A549 (cell line): ENCODE results near the gene MTHFD2. TPM values are rescaled to one million over a fixed set of nuclear protein-coding genes. Genes with fewer than 3 reads are reported as not detected.

ENCODE experiments used
- ATAC-seq, 2 experiments: fragments of 200-7000 bp in 1 of 2; fragments of >200 bp in 1 of 2; cut with Nextera tagmentation in 1 of 2; cut with Tn5 transposase in 1 of 2; 3 replicates each; pipeline versions ENCODE4 v1.8.0 to v1.9.1; 2018 to 2020; ENCODE audit warnings: mild to moderate bottlenecking in 1 of 2, moderate library complexity in 1 of 2
- CTCF ChIA-PET: fragments of 300-600 bp; sonication (Branson Sonifier 250); formaldehyde crosslinking; extraction: SDS; loops from one replicate; lab custom pipeline; 2021; ENCODE audit warnings: antibody characterized with exemption, inconsistent platforms; lab: Yijun Ruan, JAX
- POLR2A ChIA-PET: fragments of 350-600 bp; formaldehyde crosslinking; extraction: SDS; loops from one replicate; lab custom pipeline; 2021; ENCODE audit warnings: antibody characterized with exemption, inconsistent platforms; lab: Yijun Ruan, JAX
- DNase-seq, 2 experiments: peaks; one replicate each; pipeline versions ENCODE4 v3.0.0 to v3.0.0-alpha.2; 2011 to 2016; ENCODE audit warnings: low read depth in 1 of 2, low spot score in 1 of 2
- FAIRE-seq: peaks from 2 replicates; lab custom pipeline; 2011; peaks lifted over from hg19 to GRCh38; lab: Jason Lieb, UNC
- H3K27ac ChIP-seq, 2 experiments: fragments of >200 bp; sonication (Bioruptor Twin); formaldehyde crosslinking; 3 replicates each; pipeline ENCODE4 v1.5.1; 2016 to 2017
- H3K4me1 ChIP-seq: fragments of >200 bp; sonication (Bioruptor Twin); formaldehyde crosslinking; 3 replicates; pipeline ENCODE4 v1.6.1; 2016
- H3K4me2 ChIP-seq: fragments of >200 bp; sonication (Bioruptor Twin); formaldehyde crosslinking; 3 replicates; pipeline ENCODE4 v1.6.1; 2016
- H3K4me3 ChIP-seq: fragments of >200 bp; sonication (Bioruptor Twin); formaldehyde crosslinking; 3 replicates; pipeline ENCODE4 v1.5.1; 2016
- H3K9me3 ChIP-seq: fragments of >200 bp; sonication (Bioruptor Twin); formaldehyde crosslinking; 3 replicates; pipeline ENCODE4 v1.6.1; 2016
- CEBPB ChIP-seq, 2 experiments: fragments of >200 bp in 1 of 2; sonication (Bioruptor Twin) in 1 of 2; formaldehyde crosslinking in 1 of 2; IDR thresholded peaks; 2 replicates each; pipeline ENCODE4 v1.6.1; 2012 to 2016
- EP300 ChIP-seq, 2 experiments: fragments of >200 bp; sonication (Bioruptor Twin); formaldehyde crosslinking; IDR thresholded peaks; 2 replicates in 1 of 2; 3 replicates in 1 of 2; pipeline ENCODE4 v1.6.1; 2016 to 2017
- FOSL2 ChIP-seq, 2 experiments: fragments of 450-650 bp in 1 of 2; fragments of >200 bp in 1 of 2; sonication (Bioruptor Twin) in 1 of 2; formaldehyde crosslinking; IDR thresholded peaks; 2 replicates each; pipeline versions ENCODE4 v1.5.0 to v1.6.1; 2016 to 2020; ENCODE audit warnings: mild to moderate bottlenecking in 1 of 2, moderate library complexity in 1 of 2
- FOXS1 ChIP-seq: fragments of 250-450 bp; sonication (Bioruptor Pico); IDR thresholded peaks from 2 replicates; pipeline ENCODE4 v1.5.0; 2020; ENCODE audit warnings: mild to moderate bottlenecking, moderate library complexity
- HDAC2 ChIP-seq: fragments of 200-600 bp; sonication (generic); IDR thresholded peaks from 2 replicates; pipeline ENCODE4 v1.6.1; 2016
- KDM1A ChIP-seq: fragments of 200-600 bp; sonication (generic); IDR thresholded peaks from 2 replicates; pipeline ENCODE4 v1.6.1; 2016; ENCODE audit warnings: low read depth, mild to moderate bottlenecking
- NFE2L2 ChIP-seq: fragments of 150-350 bp; conservative IDR thresholded peaks from 2 replicates; pipeline ENCODE4 v1.6.1; 2014; ENCODE audit warnings: low read length
- POLR2A ChIP-seq: IDR thresholded peaks from 2 replicates; pipeline ENCODE4 v1.6.1; 2012; ENCODE audit warnings: mild to moderate bottlenecking, low read length
- POLR2AphosphoS2 ChIP-seq: conservative IDR thresholded peaks from 2 replicates; pipeline ENCODE4 v1.6.1; 2012; ENCODE audit warnings: low read length, improper control_type of control experiment, inconsistent platforms
- RAD21 ChIP-seq, 2 experiments: fragments of >200 bp in 1 of 2; sonication (Bioruptor Twin) in 1 of 2; formaldehyde crosslinking in 1 of 2; IDR thresholded peaks in 1 of 2; conservative IDR thresholded peaks in 1 of 2; 2 replicates in 1 of 2; 3 replicates in 1 of 2; pipeline ENCODE4 v1.6.1; 2012 to 2018; ENCODE audit warnings: inconsistent platforms in 1 of 2
- RARB ChIP-seq: fragments of 250-450 bp; sonication (Bioruptor Pico); IDR thresholded peaks from 2 replicates; pipeline ENCODE4 v1.8.0; 2021; ENCODE audit warnings: mild to moderate bottlenecking, moderate library complexity
- RFX5 ChIP-seq: fragments of 450-650 bp; IDR thresholded peaks from 2 replicates; pipeline ENCODE4 v1.7.1; 2014; ENCODE audit warnings: antibody characterized with exemption, mild to moderate bottlenecking, moderate library complexity
- RNF2 ChIP-seq: fragments of 200-600 bp; sonication (generic); IDR thresholded peaks from 2 replicates; pipeline ENCODE4 v1.6.1; 2016; ENCODE audit warnings: low read depth, mild to moderate bottlenecking, antibody characterized with exemption, moderate library complexity, borderline replicate concordance
- SREBF2 ChIP-seq: fragments of 450-650 bp; IDR thresholded peaks from 2 replicates; pipeline ENCODE4 v1.6.1; 2014; ENCODE audit warnings: mild to moderate bottlenecking, moderate library complexity
- ZC3H11A ChIP-seq: fragments of 450-650 bp; IDR thresholded peaks from 2 replicates; pipeline ENCODE4 v1.6.1; 2014; ENCODE audit warnings: antibody characterized with exemption, mild to moderate bottlenecking
- WGBS: methylation state at CpG from one replicate; pipeline ENCODE4 v1.1.6; 2017; ENCODE audit errors: missing lambda C conversion rate; 5-methylcytosine and 5-hydroxymethylcytosine counted together
- polyA plus RNA-seq, 4 experiments: library from polyadenylated mRNA; depleted of rRNA in 3 of 4; stranded (reverse); fragments of >200 nt; fragmentation: RNase III in 1 of 4; extraction: RNeasy Plus Mini Kit Qiagen cat#74134 plus additional on column Dnase treatment in 1 of 4; gene quantifications; 2 replicates in 3 of 4; 3 replicates in 1 of 4; pipeline ENCODE4 v1.2.3, GENCODE V29; 2011 to 2017
- TF ChIP-seq, protein P1 (sequence below): fragments of 450-650 bp; IDR thresholded peaks from 2 replicates; pipeline ENCODE4 v1.6.1; 2014; ENCODE audit warnings: antibody characterized with exemption
- TF ChIP-seq, protein P2 (sequence below): fragments of 250-450 bp; sonication (Bioruptor Pico); IDR thresholded peaks from 2 replicates; pipeline ENCODE4 v1.5.0; 2020; ENCODE audit warnings: low read depth, mild to moderate bottlenecking, moderate library complexity
- TF ChIP-seq, protein P3 (sequence below): IDR thresholded peaks from 2 replicates; pipeline ENCODE4 v1.6.1; 2012

Gene MTHFD2
- polyA plus RNA-seq, 2 of the 4 experiments (the other 2 are of a cell fraction): 149 to 608 TPM

DNA sequence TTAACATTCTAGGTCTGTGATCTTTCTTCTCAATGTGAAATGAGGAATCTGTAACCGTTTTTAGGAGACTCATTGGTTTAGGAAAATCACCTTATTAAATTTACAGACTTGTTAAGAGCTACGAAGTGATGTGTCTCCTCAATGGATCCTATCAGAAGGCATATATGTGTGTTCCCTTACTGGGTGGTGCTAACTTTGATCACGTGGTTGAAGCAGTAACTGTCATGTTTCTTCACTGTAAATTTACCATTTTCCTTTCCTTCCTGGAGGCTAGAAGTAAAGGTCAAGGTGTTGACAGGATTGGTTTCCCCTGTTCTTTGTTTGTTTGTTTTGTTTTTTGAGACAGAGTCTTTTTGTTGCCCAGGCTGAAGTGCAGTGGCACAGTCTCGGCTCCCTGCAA lies 1.4 kb upstream of the MTHFD2 start:
- DNase-seq: no peak
- CTCF ChIA-PET: interaction anchor here (0.6 to 1.7 kb wide), 4 partner anchors 16 to 45 kb away, joined by 3 to 5 read pairs (median 4); no protein-coding TSS in a partner anchor
- FAIRE-seq: no peak
- Histone ChIP-seq H3K4me2 (no peak overlapping the region), H3K4me3 (no peak overlapping the region), H3K9me3 (no peaks in the 10 kb centered on the region), H3K27ac (no peak overlapping the region), H3K4me1 (peaks cover 27% of the 10 kb centered on the region)
- TF ChIP-seq, protein P1, sequence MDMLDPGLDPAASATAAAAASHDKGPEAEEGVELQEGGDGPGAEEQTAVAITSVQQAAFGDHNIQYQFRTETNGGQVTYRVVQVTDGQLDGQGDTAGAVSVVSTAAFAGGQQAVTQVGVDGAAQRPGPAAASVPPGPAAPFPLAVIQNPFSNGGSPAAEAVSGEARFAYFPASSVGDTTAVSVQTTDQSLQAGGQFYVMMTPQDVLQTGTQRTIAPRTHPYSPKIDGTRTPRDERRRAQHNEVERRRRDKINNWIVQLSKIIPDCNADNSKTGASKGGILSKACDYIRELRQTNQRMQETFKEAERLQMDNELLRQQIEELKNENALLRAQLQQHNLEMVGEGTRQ: peak; percentile 26; the same call in 1 of the 2 replicates
- no peak for TF ChIP-seq POLR2A
- ATAC-seq: no peak
- POLR2A ChIA-PET: interaction anchor here (1.0 kb wide), 1 partner anchor 18 kb away, joined by 3 read pairs; the partner anchor contains the start of gene MOB1A
- WGBS: 69% methylated on average over 4 of the region's 4 CpGs

DNA sequence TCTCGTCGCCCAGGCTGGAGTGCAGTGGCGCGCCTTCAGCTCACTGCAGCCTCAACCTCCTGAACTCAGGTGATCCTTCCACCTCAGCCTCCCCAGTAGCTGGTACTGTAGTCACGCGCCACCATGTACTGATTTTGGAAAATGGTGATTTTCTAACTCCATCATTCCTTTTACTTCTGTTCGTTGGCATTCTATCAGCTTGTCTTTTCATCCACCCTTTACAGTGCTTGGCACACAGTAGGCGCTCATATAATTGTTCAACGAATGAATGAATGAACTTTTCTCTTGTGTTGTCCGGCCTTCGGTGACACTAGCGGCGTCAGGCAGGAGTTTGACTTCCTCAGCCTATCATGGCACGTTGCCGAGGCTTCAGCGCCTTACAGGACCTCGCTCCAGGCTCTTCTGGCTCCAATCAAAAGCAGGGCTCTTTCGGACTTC lies 373 bp upstream of the MTHFD2 start:
- 16% methylated on average over 18 of the region's 18 CpGs for WGBS
- ATAC-seq: peak; percentile 2 to 17; a peak in 3 of 6 replicates
- CTCF ChIA-PET: interaction anchor here (0.6 to 2.5 kb wide), 15 partner anchors 9 to 390 kb away, joined by 3 to 16 read pairs (median 5); no protein-coding TSS in a partner anchor
- Histone ChIP-seq H3K9me3 (no peaks in the 10 kb centered on the region), H3K27ac (peak overlapping the region; percentile 50 to 77), H3K4me3 (peak overlapping the region; percentile 94), H3K4me2 (peak overlapping the region; percentile 75), H3K4me1 (peaks cover 37% of the 10 kb centered on the region)
- no peak for TF ChIP-seq RARB (CRISPR knock-in tag)
- TF ChIP-seq RNF2: no peak
- TF ChIP-seq, protein P2, sequence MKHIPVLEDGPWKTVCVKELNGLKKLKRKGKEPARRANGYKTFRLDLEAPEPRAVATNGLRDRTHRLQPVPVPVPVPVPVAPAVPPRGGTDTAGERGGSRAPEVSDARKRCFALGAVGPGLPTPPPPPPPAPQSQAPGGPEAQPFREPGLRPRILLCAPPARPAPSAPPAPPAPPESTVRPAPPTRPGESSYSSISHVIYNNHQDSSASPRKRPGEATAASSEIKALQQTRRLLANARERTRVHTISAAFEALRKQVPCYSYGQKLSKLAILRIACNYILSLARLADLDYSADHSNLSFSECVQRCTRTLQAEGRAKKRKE (CRISPR knock-in tag): no peak; the same call in 1 of the 2 replicates
- TF ChIP-seq POLR2AphosphoS2: 0 out of 2 replicates have a peak, but pooled peaks have one; percentile 38
- TF ChIP-seq NFE2L2: no peak
- TF ChIP-seq RFX5: peak; percentile 87; the same call in 1 of the 2 replicates
- no peak for TF ChIP-seq FOSL2 (IDR thresholded peaks at IDR 0.05)
- no peak for TF ChIP-seq FOSL2 (CRISPR knock-in tag; IDR thresholded peaks at IDR 0.05)
- no peak for TF ChIP-seq ZC3H11A
- TF ChIP-seq SREBF2: no peak
- no peak for TF ChIP-seq FOXS1 (CRISPR knock-in tag)
- TF ChIP-seq RAD21 (conservative IDR thresholded peaks at IDR 0.05 in 1 of 2, IDR thresholded peaks at IDR 0.05 in 1 of 2): no peak
- TF ChIP-seq HDAC2: no peak
- TF ChIP-seq EP300 (IDR thresholded peaks at IDR 0.05): no peak
- POLR2A ChIA-PET: interaction anchor here (0.5 to 2.4 kb wide), 11 partner anchors 9 to 77 kb away, joined by 3 to 29 read pairs (median 5); partner anchors contain the start of gene MOB1A
- no peak for DNase-seq
- FAIRE-seq: no peak

DNA sequence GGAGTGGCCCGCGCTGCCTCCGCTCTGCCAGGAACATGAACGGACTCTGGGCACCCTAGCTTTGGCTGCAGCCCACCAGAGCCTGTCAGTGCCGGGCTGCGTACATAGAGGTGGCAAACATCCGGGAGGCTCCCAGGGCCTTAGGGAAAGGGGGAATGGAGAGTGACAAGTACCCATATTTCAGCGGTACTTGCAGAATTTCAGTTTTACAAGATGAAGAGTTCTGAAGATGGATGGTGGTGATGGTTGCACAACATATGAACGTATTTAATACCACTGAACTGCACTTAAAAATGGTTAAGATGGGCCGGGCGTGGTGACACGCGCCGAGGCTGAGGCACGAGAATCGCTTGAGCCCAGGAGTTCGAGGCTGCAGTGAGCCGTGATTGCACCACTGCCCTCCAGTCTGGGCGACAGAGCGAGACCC lies 873 bp downstream of the MTHFD2 start:
- TF ChIP-seq KDM1A (no peak), CEBPB (IDR thresholded peaks at IDR 0.05) (peak; percentile 44 to 47; a peak in 3 of 4 replicates), RARB (CRISPR knock-in tag) (peak; percentile 39; the same call in 1 of the 2 replicates)
- TF ChIP-seq, protein P3, sequence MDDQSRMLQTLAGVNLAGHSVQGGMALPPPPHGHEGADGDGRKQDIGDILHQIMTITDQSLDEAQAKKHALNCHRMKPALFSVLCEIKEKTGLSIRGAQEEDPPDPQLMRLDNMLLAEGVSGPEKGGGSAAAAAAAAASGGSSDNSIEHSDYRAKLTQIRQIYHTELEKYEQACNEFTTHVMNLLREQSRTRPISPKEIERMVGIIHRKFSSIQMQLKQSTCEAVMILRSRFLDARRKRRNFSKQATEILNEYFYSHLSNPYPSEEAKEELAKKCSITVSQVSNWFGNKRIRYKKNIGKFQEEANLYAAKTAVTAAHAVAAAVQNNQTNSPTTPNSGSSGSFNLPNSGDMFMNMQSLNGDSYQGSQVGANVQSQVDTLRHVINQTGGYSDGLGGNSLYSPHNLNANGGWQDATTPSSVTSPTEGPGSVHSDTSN: no peak
- FAIRE-seq: no peak
- WGBS: 2% methylated on average over 17 of the region's 20 CpGs
- peak in 1 of 2 experiments; percentile 0; a peak in 1 of 6 replicates for ATAC-seq
- ChIA-PET CTCF (interaction anchor here (1.0 to 2.5 kb wide), 14 partner anchors 9 to 375 kb away, joined by 3 to 16 read pairs (median 5); no protein-coding TSS in a partner anchor), POLR2A (interaction anchor here (1.1 to 2.4 kb wide), 9 partner anchors 9 to 79 kb away, joined by 3 to 29 read pairs (median 5); partner anchors contain the start of gene MOB1A)
- Histone ChIP-seq H3K27ac (peak overlapping the region; percentile 95 to 100), H3K4me1 (peaks cover 48% of the 10 kb centered on the region), H3K4me3 (peak overlapping the region; percentile 94), H3K9me3 (no peaks in the 10 kb centered on the region), H3K4me2 (peak overlapping the region; percentile 91)
- DNase-seq: no peak
